IPS-18c (cell line): ENCODE data around the gene C4orf54.

ENCODE experiments used
- H3K4me3 ChIP-seq: 2 replicates; pipeline ENCODE4 v1.7.0; 2013; ENCODE audit warnings: low read depth, mild to moderate bottlenecking, low read length, moderate library complexity; ENCODE audit not compliant: insufficient read depth
- H3K9me3 ChIP-seq: one replicate; pipeline ENCODE4 v1.6.1; 2013; ENCODE audit warnings: mild to moderate bottlenecking, low read length, moderate library complexity; ENCODE audit not compliant: control insufficient read depth, insufficient read depth

C4orf54 gene

GRCh38 chr4:99636422-99636821 lies 21.2 kb downstream of the C4orf54 start:
- Histone ChIP-seq H3K9me3 (no peaks in the 10 kb centered on the region), H3K4me3 (no peak overlapping the region)

- H3K4me3 ChIP-seq = no peak overlapping the region
- H3K9me3 ChIP-seq = no peaks in the 10 kb centered on the region
Measured at GRCh38 chr4:99635601-99636000, 22.0 kb downstream of the C4orf54 start.

DNA sequence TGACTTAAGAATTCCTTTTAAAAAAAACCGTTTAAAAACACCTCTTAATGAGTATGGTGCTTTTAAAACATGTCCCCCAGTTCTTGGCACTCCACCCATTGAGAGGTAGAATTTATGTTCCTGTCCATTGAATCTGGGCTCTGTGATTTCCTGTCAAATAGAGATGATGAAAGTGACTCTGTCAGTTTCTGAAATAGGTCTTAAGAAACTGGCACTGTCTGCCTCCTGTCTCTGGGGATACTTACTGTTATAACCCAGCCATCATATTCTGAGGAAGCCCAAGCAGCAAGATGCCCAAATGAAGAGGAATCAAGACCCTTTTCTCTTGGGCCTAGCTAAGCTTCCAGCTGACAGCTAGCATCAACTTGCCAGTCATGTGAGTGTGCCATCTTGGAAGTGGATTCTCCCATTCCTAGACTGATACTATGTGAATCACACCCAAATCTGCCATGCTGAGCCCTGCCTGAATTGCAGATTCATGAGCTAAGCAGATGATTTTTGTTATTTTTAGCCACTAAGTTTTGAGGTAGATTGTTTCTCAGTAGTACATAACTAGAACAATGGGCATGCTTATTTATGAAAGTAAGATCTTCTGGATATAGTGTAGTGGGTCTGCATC lies 22.8 kb downstream of the C4orf54 start:
- no peak overlapping the region for H3K4me3 ChIP-seq
- no peaks in the 10 kb centered on the region for H3K9me3 ChIP-seq

- Histone ChIP-seq H3K4me3 (no peak overlapping the region), H3K9me3 (no peaks in the 10 kb centered on the region)
Measured at GRCh38 chr4:99633772-99634171, 23.9 kb downstream of the C4orf54 start.

- Histone ChIP-seq H3K4me3 (no peak overlapping the region), H3K9me3 (no peaks in the 10 kb centered on the region)
Measured at GRCh38 chr4:99630857-99631360, 26.7 kb downstream of the C4orf54 start.

GRCh38 chr4:99629962-99630554 lies 27.6 kb downstream of the C4orf54 start:
- Histone ChIP-seq H3K9me3 (no peaks in the 10 kb centered on the region), H3K4me3 (no peak overlapping the region)

DNA sequence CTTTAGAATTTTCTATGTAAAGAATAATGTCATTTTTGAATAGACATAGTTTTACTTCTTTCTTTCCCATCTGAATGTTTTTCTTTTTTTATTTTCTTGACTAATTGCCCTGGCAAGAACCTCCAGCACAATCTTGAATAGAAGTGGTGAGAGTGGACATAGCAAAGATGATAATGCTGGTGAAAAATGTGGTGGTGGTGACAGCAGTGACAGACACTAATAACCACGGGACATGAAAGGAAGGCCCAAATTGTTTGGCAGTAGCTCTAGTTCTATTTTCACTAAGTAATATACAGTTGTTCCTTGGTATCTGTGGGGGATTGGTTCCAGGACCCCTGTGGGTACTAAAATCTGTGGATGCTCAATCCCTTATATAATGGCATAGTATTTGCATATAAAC lies 29.6 kb downstream of the C4orf54 start:
- no peaks in the 10 kb centered on the region for H3K9me3 ChIP-seq
- H3K4me3 ChIP-seq = no peak overlapping the region

- H3K4me3 ChIP-seq = no peak overlapping the region
Measured at GRCh38 chr4:99625369-99625768, 32.3 kb downstream of the C4orf54 start.

DNA sequence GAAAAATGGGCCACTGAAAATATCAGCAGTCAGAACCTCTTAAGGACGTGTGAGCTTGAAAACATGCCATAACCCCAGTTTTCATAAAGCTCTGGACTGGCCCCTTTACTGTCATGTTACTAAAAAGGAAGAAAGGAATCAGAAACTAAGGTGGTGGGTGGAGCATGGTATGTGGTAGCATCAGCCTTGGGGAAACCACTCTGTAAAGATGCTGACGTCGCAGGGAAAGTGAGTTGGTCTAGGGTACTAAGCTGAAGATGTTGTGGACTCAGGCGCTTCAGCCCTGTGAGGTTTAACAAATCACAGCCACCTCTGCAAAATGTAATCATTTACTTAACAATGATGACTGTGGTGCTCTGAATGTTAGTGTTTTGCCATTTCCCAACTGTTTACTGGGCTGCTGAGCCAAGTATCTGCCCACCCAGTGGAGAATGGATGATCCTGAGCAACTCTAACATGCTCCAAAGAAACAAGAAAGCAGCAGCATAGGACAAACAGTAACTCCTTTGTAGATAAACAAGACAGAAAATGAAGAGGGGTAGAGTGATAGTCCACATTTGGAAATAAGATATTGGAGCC lies 33.4 kb downstream of the C4orf54 start:
- Histone ChIP-seq H3K4me3 (no peak overlapping the region), H3K9me3 (no peaks in the 10 kb centered on the region)

More at GRCh38 chr4:99625369-99625768, 32.3 kb downstream of the C4orf54 start:
- no peaks in the 10 kb centered on the region for H3K9me3 ChIP-seq

- Histone ChIP-seq H3K9me3 (no peaks in the 10 kb centered on the region), H3K4me3 (no peak overlapping the region)
Measured at GRCh38 chr4:99622341-99622740, 35.3 kb downstream of the C4orf54 start.

DNA sequence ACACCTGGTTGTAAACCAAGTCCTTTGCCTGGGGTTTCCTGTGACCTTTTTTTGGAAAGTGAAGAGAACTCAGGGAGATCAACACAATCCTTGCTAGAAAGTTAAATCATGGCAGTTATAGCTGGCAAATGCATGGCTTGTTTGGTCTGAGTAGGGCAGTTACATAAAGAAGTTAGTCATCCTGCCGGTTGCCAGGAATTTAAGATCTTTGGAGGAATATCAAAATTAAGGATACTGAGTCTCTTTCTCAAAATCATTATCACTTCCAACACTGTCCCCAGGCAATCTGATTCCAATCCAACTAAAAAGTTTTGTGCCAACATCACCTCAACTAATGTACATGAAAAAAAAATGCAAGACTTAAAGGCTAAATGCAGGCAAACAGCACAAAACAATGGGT lies 40.3 kb downstream of the C4orf54 start:
- H3K4me3 ChIP-seq = no peak overlapping the region

DNA sequence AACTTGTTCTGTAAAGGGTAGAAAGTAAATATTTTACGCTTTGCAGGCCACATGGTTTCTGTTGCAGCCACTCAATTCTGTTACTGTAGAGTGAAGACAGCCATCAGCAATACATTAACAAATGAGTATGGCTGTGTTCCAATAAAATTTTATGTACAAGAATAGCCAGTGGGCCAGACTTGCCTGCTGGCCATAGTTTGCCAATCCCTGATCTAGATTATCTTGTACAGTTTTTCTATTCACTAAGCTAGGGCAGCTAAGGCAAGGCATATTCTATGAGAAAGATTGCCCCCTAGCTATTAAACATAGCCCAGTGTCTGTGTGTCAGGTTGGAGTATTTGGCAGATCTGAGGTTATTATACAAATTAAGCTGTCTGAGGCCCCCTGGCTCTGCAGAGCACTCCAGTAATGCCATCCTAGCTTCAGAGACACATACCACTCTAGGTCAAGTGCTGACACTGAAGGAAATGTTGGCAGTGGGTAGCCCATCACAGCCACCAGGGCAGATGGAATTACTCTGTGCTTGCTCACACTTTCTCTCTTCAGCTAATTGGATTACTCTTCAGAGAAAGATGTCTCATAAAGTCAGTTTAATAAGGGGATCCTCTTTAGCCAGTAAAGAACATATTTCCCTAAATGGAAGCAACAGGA lies 42.3 kb downstream of the C4orf54 start:
- no peak overlapping the region for H3K4me3 ChIP-seq
- no peaks in the 10 kb centered on the region for H3K9me3 ChIP-seq

More for the DNA sequence above, 40.3 kb downstream of the C4orf54 start:
- no peaks in the 10 kb centered on the region for H3K9me3 ChIP-seq

DNA sequence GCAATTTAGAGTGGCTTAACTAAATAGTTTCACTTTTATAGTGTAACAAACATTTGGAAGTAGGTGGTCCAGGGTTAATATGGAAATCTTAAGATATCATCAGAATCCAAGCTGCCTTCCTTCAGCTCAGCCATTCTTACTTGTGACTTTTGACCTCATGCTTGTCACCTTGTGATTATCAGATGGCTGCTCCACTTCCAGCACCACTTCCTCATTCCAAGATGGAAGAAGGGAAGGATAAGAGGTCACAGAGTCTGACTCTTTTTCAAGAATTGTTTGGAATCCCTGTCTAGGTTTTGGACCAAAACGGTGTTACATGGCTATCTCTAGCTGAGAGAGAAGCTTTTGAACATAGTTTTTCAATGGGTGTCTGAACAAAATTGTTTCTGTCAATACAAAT lies 43.1 kb downstream of the C4orf54 start:
- Histone ChIP-seq H3K4me3 (no peak overlapping the region), H3K9me3 (no peaks in the 10 kb centered on the region)

DNA sequence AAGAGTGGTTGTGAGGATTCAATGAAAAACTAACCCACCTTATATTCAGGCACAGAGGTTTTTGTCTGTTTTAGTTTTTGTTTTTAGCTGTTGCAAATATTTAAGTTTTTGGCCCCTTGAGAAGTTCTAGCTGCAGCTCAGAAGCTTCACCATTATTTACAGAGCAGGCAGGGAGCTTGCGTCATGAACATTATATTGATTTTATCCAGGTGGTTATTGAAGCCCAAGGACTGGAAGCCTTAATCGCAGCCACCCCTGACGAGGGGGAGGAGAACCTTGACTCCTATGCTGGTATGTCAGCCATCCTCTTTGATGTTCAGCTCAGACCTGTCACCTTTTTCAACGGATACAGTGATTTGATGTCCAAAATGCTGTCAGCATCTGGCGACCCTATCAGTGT lies 44.9 kb downstream of the C4orf54 start:
- no peaks in the 10 kb centered on the region for H3K9me3 ChIP-seq
- no peak overlapping the region for H3K4me3 ChIP-seq

- Histone ChIP-seq H3K9me3 (no peaks in the 10 kb centered on the region), H3K4me3 (no peak overlapping the region)
Measured at GRCh38 chr4:99612281-99612680, 45.3 kb downstream of the C4orf54 start.

GRCh38 chr4:99610605-99611175 lies 46.9 kb downstream of the C4orf54 start:
- Histone ChIP-seq H3K4me3 (no peak overlapping the region), H3K9me3 (no peaks in the 10 kb centered on the region)

DNA sequence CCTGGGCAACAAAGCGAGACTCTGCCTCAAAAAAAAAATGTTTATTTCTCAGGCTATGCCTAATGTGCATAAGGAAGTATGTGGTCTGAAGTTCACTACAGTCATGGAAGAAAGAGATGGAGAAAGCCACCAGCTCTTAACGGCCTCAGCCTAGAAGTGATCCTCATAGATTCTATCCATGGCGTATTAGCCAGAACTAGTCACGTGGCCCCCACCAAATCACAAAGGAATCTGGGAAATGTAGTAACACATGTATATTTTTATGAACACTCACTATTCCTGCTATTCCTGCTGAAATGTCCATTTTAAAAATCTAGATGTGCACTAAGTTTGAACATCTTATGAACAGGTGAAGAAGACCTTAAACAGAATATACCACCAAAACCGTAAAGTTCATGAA lies 49.2 kb downstream of the C4orf54 start:
- Histone ChIP-seq H3K4me3 (no peak overlapping the region), H3K9me3 (no peaks in the 10 kb centered on the region)
